NK-92 (cell line): Measurements from ENCODE around the gene TEX13A.
"Not testable (repeated sequence)": the region's sequence is repeated elsewhere in the genome, so short reads cannot be mapped to it uniquely, and the experiment has no call there.

Source experiments
- DNase-seq: peaks from one replicate; lab custom pipeline; 2025; ENCODE audit not compliant: unreplicated experiment; lab: John Stamatoyannopoulos, UW

The TEX13A gene, protein sequence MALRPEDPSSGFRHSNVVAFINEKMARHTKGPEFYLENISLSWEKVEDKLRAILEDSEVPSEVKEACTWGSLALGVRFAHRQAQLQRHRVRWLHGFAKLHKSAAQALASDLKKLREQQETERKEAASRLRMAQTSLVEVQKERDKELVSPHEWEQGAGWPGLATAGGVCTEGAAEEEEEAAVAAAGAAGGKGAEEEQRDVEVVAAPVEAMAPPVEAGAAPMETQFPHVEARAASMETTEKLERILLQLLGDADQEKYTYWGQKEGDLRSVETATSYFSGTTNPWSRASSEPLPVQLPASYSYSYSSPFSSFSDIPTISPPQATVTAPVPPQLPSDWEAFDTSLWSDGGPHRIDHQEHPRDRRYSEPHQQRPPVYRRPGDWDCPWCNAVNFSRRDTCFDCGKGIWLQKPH

DNA sequence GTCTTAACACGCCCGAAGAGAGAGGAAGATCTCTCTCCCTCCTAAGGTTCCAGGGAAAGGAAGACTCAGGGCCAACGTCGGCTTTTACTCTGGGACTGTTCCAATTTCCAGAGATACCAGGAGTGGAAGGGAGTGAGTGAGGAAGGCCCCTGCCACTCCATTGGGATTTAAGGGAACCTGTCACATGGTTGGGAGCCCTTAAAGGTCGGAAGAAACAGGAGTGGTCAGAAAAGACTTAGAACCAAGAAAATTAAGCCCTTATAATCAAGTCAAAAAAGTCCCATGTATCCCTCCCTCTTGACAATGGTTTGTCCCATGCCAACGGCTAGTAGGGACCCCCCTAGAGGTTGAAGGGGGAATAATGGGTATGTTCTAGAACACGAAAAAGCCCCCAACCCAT lies at the start of gene TEX13A:
TEX13A (minus strand) TSS at position 59 of the 400 bp plus-strand sequence. CDS start 297 bp downstream, outside the sequence.
- DNase-seq: no peak

- DNase-seq: no peak
These were observed 48.9 kb upstream of the TEX13A start for GRCh38 chrX:105269386-105269785.

DNA sequence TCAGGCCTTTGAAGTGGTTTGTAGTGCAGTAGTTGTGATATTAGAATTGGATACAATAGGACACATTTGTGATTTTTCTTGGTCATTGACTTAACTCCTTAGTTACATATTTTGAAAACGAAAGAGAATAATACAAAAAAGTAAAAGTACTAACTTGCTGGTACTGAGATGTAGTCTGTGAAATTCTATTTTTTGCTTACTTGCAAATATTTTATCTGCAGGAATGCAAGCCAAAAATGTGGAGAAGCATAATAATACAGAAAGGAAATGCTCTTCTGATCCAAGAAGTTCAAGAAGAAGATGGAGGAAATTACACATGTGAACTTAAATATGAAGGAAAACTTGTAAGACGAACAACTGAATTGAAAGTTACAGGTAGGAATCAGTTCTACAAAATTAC lies 46.7 kb upstream of the TEX13A start:
- no peak for DNase-seq

DNA sequence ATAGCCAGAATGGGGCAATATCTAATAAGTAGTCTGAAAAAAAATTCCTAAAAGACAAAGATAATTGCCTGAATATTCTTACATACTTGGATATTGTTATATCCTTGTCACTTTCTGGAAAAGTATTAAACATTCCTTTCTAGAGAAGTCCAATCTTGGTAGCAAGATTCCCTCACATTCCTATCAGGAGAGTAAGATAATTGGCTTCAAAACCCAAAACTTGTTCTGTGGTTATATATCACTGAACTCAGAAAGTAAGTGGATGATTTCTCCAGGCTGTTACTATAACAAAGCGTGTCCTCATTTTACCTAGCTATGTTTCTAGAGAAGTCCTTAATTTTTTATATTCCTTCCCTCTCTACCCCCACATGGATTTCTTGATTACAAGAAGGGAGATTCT lies 46.0 kb upstream of the TEX13A start:
- no peak for DNase-seq

DNA sequence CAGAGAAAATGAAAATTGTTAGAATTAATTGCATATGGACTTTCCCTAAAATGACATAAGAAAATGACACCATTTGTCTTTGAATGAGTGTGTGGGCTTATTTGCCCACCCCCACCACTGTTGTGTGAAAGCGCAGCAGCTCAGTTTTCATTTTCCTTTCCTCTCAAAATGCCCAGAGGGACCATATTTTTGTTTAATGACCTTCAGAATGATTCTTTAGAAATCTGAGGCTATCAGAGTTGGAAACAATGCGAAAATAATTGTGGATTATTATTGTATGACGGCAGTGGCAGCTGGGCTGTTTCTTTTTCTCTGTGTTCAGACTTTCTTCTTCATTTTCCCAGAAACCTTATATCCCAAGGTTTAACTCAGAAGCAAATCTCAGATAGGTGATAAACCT lies 44.6 kb upstream of the TEX13A start:
- no peak for DNase-seq

GRCh38 chrX:105263801-105264200 lies 43.3 kb upstream of the TEX13A start:
- DNase-seq: no peak

DNA sequence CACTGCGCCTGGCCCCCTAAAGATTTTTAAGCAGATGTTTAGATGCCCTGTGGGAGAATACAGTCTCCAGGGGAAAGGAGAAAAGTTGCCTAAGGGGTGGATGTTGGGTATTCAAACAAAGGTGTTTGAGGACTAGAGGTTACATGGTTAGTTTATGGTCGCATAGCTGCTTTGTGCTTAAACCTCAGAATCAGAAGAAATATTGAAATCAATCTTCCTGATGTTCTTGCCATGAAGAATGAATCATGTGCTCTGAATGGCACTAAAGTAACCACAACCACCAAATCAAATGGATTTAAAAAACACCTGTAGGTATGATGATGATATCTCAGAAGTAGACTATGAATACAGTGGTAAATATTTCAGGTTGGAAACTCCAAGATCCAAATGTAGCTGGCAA lies 42.7 kb upstream of the TEX13A start:
- no peak for DNase-seq

DNA sequence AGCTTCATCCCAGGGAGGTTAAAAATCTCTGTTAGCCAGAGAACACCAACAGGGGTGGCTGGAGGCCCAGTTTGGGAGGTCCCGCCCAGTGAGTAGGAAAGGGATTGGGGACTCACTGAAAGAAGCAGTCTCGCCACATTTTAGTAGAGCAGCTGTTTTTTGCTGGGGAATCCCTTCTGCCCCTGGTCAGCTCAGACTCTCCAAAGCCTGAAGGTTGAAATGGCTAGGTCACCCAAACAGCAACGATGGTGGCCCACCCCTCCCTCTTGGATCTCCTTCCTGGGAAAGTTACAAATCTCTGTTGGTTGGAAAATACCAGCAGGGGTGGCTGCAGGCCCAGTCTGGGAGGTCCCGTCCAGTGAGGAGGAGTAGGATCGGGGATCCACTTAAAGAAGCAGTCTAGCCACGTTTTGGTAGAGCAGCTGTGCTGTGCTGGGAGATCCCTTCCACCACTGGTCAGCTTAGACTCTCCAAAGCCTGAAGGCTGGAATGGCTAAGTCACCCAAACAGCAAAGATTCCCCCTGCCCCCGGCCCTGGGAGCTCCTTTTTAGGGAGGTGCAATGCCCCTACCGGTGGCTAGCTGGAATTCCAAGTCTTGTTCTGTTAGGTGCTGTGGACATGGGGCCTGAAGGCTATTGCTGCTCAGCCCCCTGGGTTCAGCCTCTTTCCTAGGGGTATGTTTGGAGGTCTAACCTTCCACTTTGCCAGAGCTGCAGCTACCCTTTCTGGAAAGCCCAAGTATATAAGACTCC lies 40.0 kb upstream of the TEX13A start:
- no peak for DNase-seq

GRCh38 chrX:105241056-105241455 lies 20.6 kb upstream of the TEX13A start:
- no peak for DNase-seq

DNA sequence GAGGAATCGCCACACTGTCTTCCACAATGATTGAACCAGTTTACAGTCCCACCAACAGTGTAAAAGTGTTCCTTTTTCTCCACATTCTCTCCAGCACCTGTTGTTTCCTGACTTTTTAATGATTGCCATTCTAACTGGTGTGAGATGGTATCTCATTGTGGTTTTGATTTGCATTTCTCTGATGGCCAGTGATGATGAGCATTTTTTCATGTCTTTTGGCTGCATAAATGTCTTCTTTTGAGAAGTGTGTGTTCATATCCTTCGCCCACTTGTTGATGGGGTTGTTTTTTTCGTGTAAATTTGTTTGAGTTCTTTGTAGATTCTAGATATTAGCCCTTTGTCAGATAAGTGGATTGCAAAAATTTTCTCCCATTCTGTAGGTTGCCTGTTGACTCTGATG lies 16.9 kb upstream of the TEX13A start:
- not testable (repeated sequence) for DNase-seq

DNA sequence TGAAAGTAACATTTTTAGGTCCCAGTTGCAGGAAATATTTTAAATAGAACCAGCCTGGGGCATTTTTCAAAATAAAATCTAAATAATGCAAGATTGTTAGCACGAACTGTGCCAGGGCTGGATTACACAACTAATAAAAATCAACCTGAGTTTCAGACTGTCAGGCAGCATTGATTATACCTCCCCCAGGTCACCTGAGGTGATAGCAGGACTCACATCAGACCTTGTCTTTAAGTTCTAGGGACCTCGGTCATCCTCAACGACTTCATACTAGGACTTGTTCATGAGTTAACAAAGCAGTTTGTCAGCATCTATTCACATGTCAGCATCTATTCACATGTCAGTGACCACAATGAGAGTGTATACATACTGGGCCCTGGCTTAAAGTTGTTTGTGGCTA lies 8.7 kb upstream of the TEX13A start:
- DNase-seq: no peak

- no peak for DNase-seq
These were observed 8.1 kb upstream of the TEX13A start for GRCh38 chrX:105228602-105229001.

- no peak for DNase-seq
These were observed 6.0 kb upstream of the TEX13A start for GRCh38 chrX:105226499-105226898.

DNA sequence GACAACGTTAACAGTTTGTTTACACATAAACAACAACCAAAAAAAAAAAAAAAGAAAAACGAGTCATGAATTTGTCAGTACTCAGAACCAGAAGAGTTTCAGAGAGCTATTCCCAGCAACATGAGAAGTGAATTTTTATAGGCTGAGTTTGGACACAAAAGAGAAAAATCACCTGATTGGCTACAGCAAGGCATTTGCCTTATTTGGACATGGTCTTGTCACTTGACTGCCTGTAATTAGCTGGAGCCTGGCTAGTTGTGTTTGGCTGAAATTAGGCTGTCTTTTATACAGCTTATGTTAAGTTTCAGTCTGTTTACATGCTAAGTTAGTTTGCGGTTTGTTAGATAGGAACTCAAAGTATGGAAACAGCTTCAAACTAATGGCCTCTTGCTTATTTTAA lies 880 bp upstream of the TEX13A start:
- DNase-seq: no peak

DNA sequence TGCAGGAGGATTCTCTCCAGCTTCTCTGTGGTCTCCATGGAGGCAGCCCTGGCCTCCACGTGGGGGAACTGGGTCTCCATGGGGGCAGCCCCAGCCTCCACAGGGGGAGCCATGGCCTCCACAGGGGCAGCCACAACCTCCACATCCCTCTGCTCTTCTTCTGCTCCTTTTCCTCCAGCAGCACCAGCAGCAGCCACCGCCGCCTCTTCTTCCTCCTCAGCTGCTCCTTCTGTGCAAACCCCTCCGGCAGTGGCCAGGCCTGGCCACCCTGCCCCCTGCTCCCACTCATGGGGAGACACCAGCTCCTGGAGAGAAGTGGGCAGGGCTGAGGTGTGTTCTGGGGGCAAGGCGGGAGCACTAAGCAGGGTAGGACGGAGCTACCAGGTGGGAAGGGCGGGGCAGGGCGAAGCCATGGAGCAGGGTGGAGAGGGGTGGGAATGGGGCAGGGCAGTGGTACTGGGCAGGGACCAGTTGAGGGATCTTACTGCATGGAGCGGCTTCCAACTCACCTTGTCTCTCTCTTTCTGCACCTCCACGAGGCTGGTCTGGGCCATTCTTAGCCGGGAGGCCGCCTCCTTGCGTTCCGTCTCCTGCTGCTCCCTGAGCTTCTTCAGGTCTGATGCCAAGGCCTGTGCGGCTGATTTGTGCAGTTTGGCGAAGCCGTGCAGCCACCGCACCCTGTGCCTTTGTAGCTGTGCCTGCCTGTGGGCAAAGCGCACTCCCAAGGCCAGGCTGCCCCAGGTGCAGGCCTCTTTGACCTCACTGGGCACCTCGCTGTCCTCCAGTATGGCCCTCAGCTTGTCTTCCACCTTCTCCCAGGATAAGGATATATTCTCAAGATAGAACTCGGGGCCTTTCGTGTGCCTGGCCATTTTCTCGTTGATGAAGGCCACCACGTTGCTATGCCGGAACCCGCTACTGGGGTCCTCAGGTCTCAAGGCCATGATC lies 766 bp downstream of the TEX13A start:
- no peak for DNase-seq

- DNase-seq: no peak
These were observed 9.4 kb downstream of the TEX13A start for GRCh38 chrX:105211066-105211575.

DNA sequence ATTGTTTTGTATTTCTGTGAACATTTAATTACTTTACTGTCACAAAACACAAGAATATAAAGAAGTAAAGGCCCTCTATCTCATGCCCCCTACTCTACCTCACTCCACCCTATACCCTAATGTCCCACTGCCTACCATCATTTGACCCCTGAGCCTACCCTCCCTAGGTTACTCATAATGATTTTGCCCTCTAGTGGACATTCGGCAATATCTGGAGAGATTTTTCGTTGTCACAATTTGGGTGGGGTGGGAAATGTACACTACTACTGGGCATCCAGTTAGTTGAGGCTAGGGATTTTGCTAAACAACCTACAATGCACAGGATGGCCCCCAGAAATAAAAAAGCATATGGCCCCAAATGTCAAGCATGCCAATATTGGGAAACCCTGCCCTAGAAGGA lies 10.2 kb downstream of the TEX13A start:
- no peak for DNase-seq

DNA sequence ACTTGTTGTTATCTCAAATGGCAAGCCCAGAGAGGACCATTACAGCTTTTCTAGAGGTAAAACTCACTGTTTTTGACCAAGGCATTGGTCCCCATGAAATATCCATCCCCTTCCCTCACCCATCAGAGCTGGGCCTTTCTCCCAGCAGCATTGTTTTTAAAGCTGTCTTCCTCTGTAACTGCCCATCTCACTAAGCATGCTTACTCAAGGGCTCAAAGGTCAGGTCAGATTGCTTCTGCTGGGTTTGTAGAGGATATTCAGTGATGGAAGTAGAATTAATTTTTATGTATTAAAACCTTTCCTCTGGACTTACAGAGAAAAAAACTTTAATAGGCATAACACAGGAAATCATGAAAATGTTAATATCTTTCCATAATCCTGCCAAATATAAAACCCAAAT lies 11.1 kb downstream of the TEX13A start:
- no peak for DNase-seq

DNA sequence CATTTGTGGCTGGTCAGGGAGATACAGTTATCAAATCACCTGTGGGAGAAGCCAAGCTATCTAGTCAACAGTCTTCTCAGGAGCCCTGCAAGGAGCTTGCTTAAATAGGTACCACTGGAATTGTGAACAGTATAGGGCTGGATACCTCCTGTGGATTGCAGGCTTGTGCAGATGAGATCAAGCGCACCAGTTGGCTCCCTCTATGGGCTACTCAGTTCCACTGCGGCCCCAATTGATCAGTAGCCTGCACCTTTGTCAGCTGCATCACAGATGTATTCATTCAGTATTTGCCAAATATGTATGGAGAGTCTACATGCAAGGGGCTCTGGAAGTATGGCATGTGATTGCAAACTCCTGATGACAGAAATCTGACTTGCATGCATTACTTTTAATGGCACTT lies 28.6 kb downstream of the TEX13A start:
- no peak for DNase-seq

GRCh38 chrX:105190252-105190853 lies 30.1 kb downstream of the TEX13A start:
- no peak for DNase-seq

DNA sequence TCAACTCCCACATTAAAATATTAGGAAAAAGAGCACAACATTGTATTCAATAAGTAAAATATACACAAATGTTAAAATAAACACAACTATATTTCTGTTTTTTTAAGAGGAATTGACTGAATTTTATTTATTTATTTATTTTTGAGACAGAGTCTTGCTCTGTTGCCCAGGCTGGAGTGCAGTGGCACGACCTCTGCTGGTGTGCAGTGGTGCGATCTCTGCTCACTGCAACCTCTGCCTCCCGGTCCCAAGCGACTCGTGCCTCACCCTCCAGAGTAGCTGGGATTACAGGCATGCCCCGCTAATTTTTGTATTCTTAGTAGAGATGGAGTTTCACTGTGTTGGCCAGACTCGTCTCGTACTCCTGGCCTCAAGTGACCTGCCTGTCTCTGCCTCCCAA lies 31.4 kb downstream of the TEX13A start:
- no peak for DNase-seq
